GM18861 (cell line): ENCODE results near the gene HMCES.

ENCODE experiments used
- ATAC-seq: cut with Tn5 transposase; IDR thresholded peaks from one replicate; pipeline ENCODE4 v1.9.1; 2021; ENCODE audit not compliant: unreplicated experiment

HMCES gene

DNA sequence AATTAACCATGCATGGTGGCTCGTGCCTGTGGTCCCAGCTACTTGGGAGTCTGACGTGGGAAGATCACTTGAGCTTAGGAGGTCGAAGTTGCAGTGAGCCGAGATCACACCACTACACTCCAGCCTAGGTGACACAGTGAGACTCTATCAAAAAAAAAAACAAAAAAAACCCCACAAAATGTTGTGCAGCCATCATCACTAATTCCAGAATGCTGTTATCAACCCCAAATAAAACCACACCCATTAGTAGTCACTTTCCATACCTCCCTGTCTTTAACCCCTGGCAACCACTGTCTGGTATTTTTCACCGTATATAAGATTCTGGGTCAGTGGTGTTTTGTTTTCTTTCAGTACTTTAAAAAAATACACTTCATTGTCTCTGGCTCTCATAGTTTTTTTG is 16.6 kb downstream of the HMCES start:
- no peak for ATAC-seq

GRCh38 chr3:129304146-129304961 is 25.7 kb downstream of the HMCES start:
- no peak for ATAC-seq

DNA sequence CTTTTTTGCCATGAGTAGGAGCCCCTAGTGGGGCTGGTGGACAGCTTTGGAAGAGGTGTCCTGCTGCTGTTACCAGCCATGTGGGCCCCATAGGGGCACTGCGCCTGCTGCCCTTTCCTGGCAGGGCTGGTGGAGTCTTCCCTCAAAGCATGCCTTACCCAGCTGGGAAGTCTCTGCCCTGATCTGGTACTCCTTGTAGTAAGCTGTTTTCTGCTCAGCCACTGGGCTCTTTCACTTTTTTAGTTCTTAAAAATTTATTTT is 26.2 kb downstream of the HMCES start:
- no peak for ATAC-seq

DNA sequence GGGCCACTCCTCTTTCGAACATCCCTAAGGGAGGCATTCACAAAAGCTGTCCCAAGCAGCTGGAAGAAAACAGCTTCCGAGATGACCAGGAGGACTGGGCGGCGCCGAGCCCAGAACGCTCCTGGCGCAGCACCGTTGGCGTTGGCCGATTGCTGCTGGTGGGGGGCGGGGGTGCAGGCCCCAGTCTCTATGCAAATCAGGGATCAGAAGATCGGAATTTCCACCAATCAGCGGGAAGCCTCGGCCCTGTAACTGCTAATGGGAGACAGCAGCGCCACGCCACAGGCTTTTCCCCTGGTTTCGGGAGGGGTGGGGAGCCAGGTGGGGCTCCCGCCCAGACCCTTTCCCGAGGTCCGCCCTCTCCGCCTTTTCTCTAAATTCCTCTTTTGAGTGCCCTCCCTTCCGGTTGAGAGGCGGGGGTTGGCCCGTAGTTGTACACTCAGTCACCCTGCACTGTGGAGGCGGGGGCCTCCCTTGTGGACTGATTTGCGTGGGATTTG is 27.0 kb downstream of the HMCES start:
- no peak for ATAC-seq

DNA sequence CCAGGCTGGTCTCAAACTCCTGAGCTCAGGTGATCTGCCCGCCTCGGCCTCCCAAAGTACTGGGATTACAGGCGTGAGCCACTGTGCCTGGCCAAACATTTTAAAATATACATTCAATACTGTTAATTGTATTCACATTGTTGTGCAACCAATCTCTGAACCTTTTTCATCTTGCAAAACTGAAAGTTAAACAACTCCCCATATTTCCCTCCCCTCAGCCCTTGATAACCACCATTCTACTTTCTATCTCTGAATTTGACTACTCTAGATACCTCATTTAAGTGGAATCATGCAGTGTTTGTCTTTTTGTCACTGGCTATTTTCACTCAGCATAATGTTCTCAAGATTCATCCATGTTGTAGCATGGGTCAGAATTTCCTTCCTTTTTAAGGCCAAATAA is 30.0 kb downstream of the HMCES start:
- ATAC-seq = no peak

DNA sequence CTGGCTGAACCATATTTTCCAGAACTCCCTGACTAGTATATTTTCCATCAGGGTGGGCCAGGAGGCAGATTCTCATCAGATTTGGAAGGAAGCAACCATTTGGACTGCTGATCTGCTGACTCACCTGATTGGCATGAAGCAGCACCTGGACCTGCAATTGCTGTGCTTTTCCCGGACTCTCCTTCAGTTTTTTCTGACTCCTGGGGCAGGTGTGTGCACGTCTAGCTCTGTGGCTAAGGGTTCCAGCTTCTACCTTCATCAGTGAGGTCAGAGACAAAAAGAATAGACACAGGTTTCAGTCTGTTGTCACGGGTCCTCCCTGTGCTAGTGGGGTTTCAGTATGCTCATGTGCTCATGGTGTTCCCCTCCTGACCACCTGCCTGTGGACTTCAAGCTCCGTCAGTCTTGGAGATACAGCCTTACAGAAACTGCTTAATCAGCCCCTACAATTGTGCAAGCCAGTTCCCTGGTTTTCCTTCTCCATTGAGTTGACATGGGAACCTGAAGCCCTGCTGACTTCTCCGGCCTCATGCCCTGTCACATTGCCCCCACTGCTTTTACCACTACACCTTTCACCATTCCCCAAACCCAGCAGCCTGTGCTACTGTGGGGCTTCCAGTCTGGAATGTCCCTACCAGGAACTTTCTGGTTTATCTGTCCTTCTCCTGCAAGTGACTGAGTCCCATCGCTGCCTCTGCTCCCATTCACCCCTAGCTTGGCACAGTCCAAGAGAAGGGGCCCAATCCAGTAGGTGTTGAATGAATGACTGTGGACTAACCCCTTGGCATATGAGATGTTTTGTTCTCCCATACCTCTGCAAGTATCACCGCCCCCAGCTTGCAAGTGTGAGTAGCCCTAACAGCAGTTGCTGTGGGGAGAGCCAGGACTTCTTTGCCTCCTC is 31.7 kb downstream of the HMCES start:
- ATAC-seq = no peak

GRCh38 chr3:129311054-129311902 is 32.6 kb downstream of the HMCES start:
- no peak for ATAC-seq

GRCh38 chr3:129312021-129312639 is 33.5 kb downstream of the HMCES start:
- ATAC-seq = no peak

GRCh38 chr3:129312671-129313414 is 34.2 kb downstream of the HMCES start:
- no peak for ATAC-seq

DNA sequence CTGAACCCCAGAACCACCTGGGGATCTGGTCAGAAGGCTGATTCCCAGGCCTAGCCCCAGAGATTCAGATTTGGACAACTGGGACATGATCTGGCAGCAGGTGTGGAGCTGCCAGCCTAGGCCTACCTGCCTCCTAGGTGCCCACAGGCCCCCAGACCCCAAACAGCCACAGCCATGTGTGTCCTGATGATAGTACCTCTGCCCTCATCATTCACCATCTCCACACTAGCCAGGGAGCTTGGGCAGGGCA is 34.7 kb downstream of the HMCES start:
- no peak for ATAC-seq

DNA sequence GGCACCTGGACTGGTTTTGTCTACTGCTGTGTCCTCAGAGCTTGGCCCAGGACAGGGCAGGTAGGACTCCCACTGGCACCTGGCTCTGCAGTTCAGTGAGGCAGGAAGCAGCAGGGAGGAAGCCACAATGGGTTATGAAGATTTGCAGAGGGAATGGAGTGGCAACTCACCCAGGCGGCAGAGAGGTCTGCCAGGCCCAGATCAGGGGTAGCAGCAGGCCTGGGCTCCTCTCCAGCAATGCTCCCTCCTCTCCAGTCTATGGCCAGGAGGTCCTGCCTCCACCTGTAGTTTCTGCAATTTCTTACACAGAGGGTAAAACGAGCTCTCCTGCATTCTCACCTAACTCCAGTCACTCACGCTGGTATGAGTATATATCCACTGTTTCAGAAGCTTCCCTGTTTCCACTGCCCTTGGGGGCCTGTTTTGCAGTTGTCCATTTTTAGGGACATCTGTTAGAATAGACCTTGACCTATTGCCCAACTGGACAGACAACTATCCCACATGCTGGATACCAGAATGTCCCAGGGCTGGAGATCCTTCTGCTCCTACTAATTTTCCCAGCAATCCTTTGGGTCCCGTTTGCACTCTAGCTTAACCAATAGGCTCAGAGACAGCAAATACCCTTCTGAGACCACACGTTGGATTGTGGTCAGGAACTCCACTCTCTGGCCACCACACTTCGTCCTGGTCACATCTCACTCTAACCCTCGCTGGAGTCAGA is 35.2 kb downstream of the HMCES start:
- no peak for ATAC-seq

DNA sequence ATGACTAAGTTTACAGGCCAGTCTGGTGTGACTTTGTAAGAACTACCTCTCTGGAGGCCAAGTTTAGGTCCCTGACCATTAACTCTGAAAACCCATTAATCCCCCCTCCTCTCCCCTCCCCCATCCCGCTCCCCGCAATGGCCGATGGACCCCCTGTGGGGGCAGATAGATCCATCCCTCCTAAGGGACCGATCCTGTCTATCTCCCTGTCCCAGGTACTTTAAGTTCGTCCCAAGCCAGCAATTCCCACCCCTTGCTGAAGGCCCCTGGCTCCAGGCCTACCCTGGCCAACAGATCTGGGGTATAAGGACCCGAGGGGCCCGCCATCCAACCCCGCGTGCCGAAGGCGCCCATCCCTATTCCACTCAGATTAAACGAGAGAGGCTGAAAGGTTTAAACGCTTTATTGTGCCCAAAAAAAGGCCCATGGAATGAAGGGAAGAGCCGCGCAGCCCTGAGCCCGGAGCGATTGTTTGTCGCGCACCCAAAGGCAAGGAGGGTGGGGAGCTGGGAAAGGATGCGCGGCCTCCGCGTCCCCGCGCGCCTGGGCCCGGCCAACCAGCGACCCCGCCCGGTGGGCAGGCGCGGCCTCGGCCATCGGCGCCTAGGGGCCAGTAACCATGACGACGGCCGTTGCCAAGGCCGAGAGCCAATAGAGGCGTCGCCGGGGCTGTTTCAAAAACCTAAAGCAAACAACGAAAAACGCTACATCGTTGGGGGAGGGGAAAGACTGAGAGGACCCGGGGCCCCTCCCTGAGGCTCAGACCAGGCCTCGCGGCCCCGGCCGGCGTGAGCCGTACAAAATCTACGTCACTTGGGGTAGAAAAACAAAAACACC is 35.9 kb downstream of the HMCES start:
- no peak for ATAC-seq

GRCh38 chr3:129315223-129315997 is 36.7 kb downstream of the HMCES start:
- ATAC-seq = no peak

GRCh38 chr3:129315998-129316247 is 37.3 kb downstream of the HMCES start:
- ATAC-seq = no peak

DNA sequence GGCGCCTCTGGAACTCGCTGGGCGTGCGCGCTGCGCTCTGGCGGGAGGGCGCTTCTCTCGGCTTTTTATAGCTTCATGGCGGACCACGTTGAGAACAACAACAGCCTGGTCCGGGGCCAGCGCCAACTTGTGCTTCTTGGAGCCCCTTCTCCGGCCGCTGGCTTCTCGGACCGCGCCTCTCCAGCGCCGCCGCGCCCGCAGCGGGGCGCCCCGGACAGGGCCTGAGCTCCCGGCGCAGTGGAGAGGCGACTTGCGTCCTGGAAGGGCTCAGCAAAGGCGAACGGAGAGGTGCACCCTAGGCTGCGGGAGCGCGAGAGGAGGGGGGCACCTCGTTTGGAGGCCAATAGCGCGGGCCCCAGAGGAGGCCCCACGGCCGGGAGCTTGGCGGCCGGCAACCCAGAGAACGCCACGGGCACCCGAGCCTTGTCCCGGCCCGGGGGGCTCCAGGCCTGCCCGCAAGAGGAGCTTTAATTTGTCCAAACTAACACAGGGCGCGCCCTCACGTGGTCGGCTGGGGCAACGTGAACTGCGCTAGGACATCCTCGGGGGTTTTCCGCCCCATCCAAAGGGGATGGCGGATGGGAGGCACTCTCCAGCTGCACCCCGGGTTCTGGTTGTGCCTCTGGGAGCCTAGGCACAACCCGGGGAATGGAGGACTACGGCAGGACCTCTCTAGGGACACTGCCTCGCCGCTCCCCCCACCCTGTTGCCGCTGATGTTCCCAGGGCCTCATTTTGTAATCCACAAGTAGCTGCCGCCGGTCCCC is 37.8 kb downstream of the HMCES start:
- ATAC-seq = peak; percentile 26

DNA sequence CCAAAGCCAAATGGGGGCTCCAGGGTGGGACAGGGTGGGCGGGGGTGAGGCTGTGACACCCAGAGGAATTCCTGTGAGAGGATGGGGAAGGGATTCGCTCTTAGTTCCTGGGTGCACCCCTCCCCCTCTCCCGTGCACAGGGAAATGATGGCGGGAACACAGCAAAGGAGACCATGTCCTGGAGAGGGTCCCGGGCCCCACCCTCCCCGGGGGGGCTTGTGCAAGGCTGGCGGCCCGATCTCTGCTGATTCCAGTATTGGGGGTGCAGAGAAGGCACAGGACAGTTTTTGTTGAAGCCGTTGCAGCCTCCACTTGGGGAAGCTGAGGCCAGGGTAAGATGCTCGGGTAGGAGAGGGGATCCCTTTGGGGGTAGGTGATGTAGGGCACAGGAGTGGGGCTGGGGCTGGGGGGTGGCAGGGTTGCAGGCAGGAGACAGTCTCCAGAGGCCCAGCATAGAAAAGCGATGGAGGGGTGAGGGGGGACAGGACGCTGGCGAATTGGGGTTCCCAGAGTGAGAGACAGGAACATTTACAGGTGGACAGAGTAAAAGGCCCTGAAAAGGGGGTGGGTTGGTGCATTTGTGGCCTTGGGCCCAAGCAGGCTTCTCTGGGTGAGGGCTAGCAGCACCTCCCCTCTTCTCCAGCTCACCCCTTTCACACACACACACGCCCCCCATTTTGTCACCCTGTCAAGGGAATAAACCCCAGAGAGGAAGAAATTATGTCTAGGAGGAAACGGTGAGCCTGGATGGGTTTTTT is 38.5 kb downstream of the HMCES start:
- ATAC-seq = no peak

GRCh38 chr3:129317848-129318247 is 39.2 kb downstream of the HMCES start:
- ATAC-seq = no peak
